CD14-positive monocyte (primary cell): ENCODE measurements around the gene THSD4. TPM values are rescaled to one million over a fixed set of nuclear protein-coding genes. Genes with fewer than 3 reads are reported as not detected.

ENCODE experiments used
- DNase-seq, 3 donors: peaks; one replicate each; pipeline ENCODE4 v3.0.0-alpha.2; 2011 to 2022
- H2AFZ ChIP-seq: 2 replicates; pipeline ENCODE4 v1.6.0; 2012; ENCODE audit warnings: mild to moderate bottlenecking, low read depth, low read length, inconsistent platforms; ENCODE audit not compliant: insufficient read depth, poor library complexity, severe bottlenecking
- H3K27ac ChIP-seq, 2 donors: 1 replicate in 1 of 2; 2 replicates in 1 of 2; pipeline ENCODE4 v1.5.1; 2012 to 2013; ENCODE audit warnings: low read length in 2 of 2, control low read depth in 1 of 2, inconsistent platforms in 1 of 2, low read depth in 1 of 2, mild to moderate bottlenecking in 1 of 2
- H3K27me3 ChIP-seq, 2 donors: one replicate each; pipeline versions ENCODE4 v1.6.0 to v1.6.1; 2011 to 2013; ENCODE audit warnings: low read length in 2 of 2; ENCODE audit not compliant: control insufficient read depth in 2 of 2, insufficient read depth in 2 of 2
- H3K36me3 ChIP-seq, 2 donors: replicated peaks in 1 of 2; 1 replicate in 1 of 2; 2 replicates in 1 of 2; pipeline versions ENCODE4 v1.5.1 to v1.6.1; 2012 to 2013; ENCODE audit warnings: low read length in 2 of 2, control low read depth in 1 of 2, inconsistent platforms in 1 of 2, mild to moderate bottlenecking in 1 of 2; ENCODE audit not compliant: insufficient read depth in 2 of 2, control insufficient read depth in 1 of 2
- H3K4me1 ChIP-seq, 2 donors: 1 replicate in 1 of 2; 2 replicates in 1 of 2; pipeline versions ENCODE4 v1.5.1 to v1.6.1; 2012 to 2013; ENCODE audit warnings: low read length in 2 of 2, control low read depth in 1 of 2, inconsistent platforms in 1 of 2, mild to moderate bottlenecking in 1 of 2, moderate library complexity in 1 of 2; ENCODE audit not compliant: insufficient read depth in 2 of 2, control insufficient read depth in 1 of 2
- H3K4me2 ChIP-seq: replicated peaks from 2 replicates; pipeline ENCODE3; 2012; ENCODE audit warnings: low read length, moderate library complexity, mild to moderate bottlenecking; ENCODE audit not compliant: poor library complexity, severe bottlenecking; ENCODE audit errors: extremely low read depth
- H3K4me3 ChIP-seq, 3 experiments: fragments of 200-600 bp in 1 of 3; sonication (generic) in 1 of 3; replicated peaks in 1 of 3; 1 replicate in 2 of 3; 2 replicates in 1 of 3; pipeline ENCODE4 v1.5.1; 2011 to 2013; ENCODE audit warnings: low read length in 3 of 3, mild to moderate bottlenecking in 3 of 3, control low read depth in 2 of 3, low read depth in 2 of 3, inconsistent platforms in 1 of 3, moderate library complexity in 1 of 3
- H3K79me2 ChIP-seq: 2 replicates; pipeline ENCODE4 v1.6.0; 2012; ENCODE audit warnings: mild to moderate bottlenecking, control low read depth, inconsistent platforms, low read length, moderate library complexity; ENCODE audit not compliant: insufficient read depth
- H3K9ac ChIP-seq: 2 replicates; pipeline ENCODE4 v1.6.0; 2017; ENCODE audit warnings: low read length, mild to moderate bottlenecking; ENCODE audit not compliant: insufficient read depth, poor library complexity, severe bottlenecking
- H3K9me3 ChIP-seq, 2 donors: replicated peaks in 1 of 2; 1 replicate in 1 of 2; 2 replicates in 1 of 2; pipeline versions ENCODE4 v1.5.1 to v1.6.1; 2012 to 2013; ENCODE audit warnings: low read length in 2 of 2, control low read depth in 1 of 2; ENCODE audit not compliant: control insufficient read depth in 1 of 2, insufficient read depth in 1 of 2
- H4K20me1 ChIP-seq: 2 replicates; pipeline ENCODE4 v1.6.0; 2012; ENCODE audit warnings: mild to moderate bottlenecking, low read length, control low read depth, moderate library complexity; ENCODE audit not compliant: insufficient read depth
- H3K27ac Mint-ChIP-seq, 7 donors: one replicate each; pipeline ENCODE4 v1.8.0; 2020; ENCODE audit warnings: mild to moderate bottlenecking in 7 of 7, mixed read lengths in 7 of 7, moderate library complexity in 6 of 7, inconsistent platforms in 2 of 7
- H3K27me3 Mint-ChIP-seq, 3 donors: one replicate each; pipeline ENCODE4 v1.8.0; 2021 to 2022; ENCODE audit warnings: low read depth in 3 of 3, mild to moderate bottlenecking in 3 of 3, mixed read lengths in 3 of 3, moderate library complexity in 3 of 3, inconsistent platforms in 1 of 3
- H3K36me3 Mint-ChIP-seq, 2 donors: one replicate each; pipeline ENCODE4 v1.8.0; 2020; ENCODE audit warnings: mixed read lengths in 2 of 2, inconsistent platforms in 1 of 2, mild to moderate bottlenecking in 1 of 2
- H3K4me1 Mint-ChIP-seq: one replicate; pipeline ENCODE4 v1.8.0; 2020; ENCODE audit warnings: mild to moderate bottlenecking, mixed read lengths
- H3K4me3 Mint-ChIP-seq, 2 donors: one replicate each; pipeline ENCODE4 v1.8.0; 2020; ENCODE audit warnings: mild to moderate bottlenecking in 2 of 2, mixed read lengths in 2 of 2, moderate library complexity in 1 of 2
- H3K9me3 Mint-ChIP-seq, 7 donors: one replicate each; pipeline ENCODE4 v1.8.0; 2020 to 2022; ENCODE audit warnings: mixed read lengths in 7 of 7, mild to moderate bottlenecking in 6 of 7, moderate library complexity in 6 of 7, inconsistent platforms in 2 of 7
- WGBS: methylation state at CpG from one replicate; pipeline ENCODE4 v1.1.5; 2013; ENCODE audit warnings: missing lambda C conversion rate; ENCODE audit not compliant: insufficient coverage; 5-methylcytosine and 5-hydroxymethylcytosine counted together
- intact Hi-C, 2 donors: fragments of 100-400 bp; cut with micrococcal nuclease; formaldehyde crosslinking; loops; one replicate each; pipeline versions ENCODE4 v1.15.0 to v1.15.1; 2023
- polyA plus RNA-seq, 3 donors: library from polyadenylated mRNA; depleted of rRNA in 1 of 3; unstranded in 2 of 3; stranded (reverse) in 1 of 3; fragments of 300-500 nt in 2 of 3; fragments of >200 nt in 1 of 3; fragmentation: Illumina TruSeq in 2 of 3; gene quantifications; 1 replicate in 2 of 3; 2 replicates in 1 of 3; pipeline ENCODE4 v1.2.3, GENCODE V29; 2012 to 2021
- TF ChIP-seq, protein P1 (sequence below): fragments of 200-600 bp; IDR thresholded peaks from one replicate; pipeline ENCODE4 v1.8.0; 2022; ENCODE audit warnings: antibody characterized with exemption, mild to moderate bottlenecking

Gene THSD4
- polyA plus RNA-seq, 3 donors = not detected

DNA sequence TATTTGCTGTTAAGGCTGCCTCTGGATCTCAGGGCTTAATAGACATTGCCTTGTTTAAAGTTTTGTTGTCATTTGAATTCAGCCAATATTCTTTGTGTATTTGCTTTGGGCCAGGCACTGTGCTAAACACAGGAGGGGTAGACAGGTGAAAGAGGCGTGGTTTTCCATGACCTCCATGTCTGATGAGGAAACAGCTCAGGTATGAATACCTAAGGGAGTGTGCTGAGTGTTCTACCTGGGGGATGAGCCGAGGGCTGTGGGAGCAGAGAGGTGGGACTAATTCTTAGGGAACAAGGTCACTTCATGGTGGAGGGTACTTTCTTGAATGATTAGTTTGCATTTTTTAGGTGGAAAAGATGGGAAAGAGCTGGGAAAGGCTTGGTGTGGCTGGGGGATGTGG, 108.2 kb downstream of the THSD4 start:
- H3K4me1 Mint-ChIP-seq = no peaks in the 10 kb centered on the region
- Histone ChIP-seq H3K27ac (no peak overlapping the region), H3K9ac (no peak overlapping the region), H3K79me2 (no peaks in the 10 kb centered on the region), H3K27me3 (no peaks in the 10 kb centered on the region), H3K36me3 (no peaks in the 10 kb centered on the region), H2AFZ (no peak overlapping the region), H3K4me3 (no peak overlapping the region), H4K20me1 (no peaks in the 10 kb centered on the region), H3K9me3 (no peaks in the 10 kb centered on the region), H3K4me2 (no peak overlapping the region), H3K4me1 (no peaks in the 10 kb centered on the region)
- H3K36me3 Mint-ChIP-seq = no peaks in the 10 kb centered on the region
- H3K4me3 Mint-ChIP-seq = no peak overlapping the region
- H3K9me3 Mint-ChIP-seq = peaks cover 0 to 5% (median 2%) of the 10 kb centered on the region in 7 donors
- peaks cover 4 to 7% (median 7%) of the 10 kb centered on the region in 3 donors for H3K27me3 Mint-ChIP-seq
- H3K27ac Mint-ChIP-seq = no peak overlapping the region
- 86% methylated on average over 2 of the region's 2 CpGs for WGBS
- TF ChIP-seq, protein P1, sequence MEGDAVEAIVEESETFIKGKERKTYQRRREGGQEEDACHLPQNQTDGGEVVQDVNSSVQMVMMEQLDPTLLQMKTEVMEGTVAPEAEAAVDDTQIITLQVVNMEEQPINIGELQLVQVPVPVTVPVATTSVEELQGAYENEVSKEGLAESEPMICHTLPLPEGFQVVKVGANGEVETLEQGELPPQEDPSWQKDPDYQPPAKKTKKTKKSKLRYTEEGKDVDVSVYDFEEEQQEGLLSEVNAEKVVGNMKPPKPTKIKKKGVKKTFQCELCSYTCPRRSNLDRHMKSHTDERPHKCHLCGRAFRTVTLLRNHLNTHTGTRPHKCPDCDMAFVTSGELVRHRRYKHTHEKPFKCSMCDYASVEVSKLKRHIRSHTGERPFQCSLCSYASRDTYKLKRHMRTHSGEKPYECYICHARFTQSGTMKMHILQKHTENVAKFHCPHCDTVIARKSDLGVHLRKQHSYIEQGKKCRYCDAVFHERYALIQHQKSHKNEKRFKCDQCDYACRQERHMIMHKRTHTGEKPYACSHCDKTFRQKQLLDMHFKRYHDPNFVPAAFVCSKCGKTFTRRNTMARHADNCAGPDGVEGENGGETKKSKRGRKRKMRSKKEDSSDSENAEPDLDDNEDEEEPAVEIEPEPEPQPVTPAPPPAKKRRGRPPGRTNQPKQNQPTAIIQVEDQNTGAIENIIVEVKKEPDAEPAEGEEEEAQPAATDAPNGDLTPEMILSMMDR = no peak
- intact Hi-C loops = no loop called here
- no peak for DNase-seq

DNA sequence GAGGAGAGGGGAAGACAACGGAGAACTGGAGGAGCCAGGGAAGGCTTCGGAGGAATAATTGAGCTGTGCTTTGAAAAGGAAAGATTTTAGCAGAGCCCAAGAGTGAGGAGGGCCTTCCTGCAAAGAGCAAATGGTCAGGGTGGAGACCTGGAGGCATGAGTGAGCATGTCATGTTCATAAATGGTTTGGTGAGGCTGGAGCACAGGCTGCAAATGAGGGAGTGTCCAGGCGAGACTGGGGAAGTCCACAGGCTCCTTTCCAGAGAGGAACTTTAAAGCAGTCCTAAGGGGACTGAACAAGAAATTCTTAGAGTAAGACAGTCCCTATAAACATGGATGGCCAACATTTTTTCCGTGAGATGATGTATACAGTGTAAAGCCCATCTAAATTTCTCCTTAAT, 108.8 kb downstream of the THSD4 start:
- Histone ChIP-seq H3K27ac (no peak overlapping the region), H3K9ac (no peak overlapping the region), H4K20me1 (no peaks in the 10 kb centered on the region), H3K36me3 (no peaks in the 10 kb centered on the region), H3K9me3 (no peaks in the 10 kb centered on the region), H2AFZ (no peak overlapping the region), H3K27me3 (no peaks in the 10 kb centered on the region), H3K4me2 (no peak overlapping the region), H3K4me3 (no peak overlapping the region), H3K79me2 (no peaks in the 10 kb centered on the region), H3K4me1 (no peaks in the 10 kb centered on the region)
- no peak overlapping the region for H3K4me3 Mint-ChIP-seq
- intact Hi-C loops = no loop called here
- TF ChIP-seq, protein P1 = no peak
- 94% methylated on average over 3 of the region's 4 CpGs for WGBS
- no peak overlapping the region for H3K27ac Mint-ChIP-seq
- H3K36me3 Mint-ChIP-seq = no peaks in the 10 kb centered on the region
- peaks cover 4 to 8% (median 7%) of the 10 kb centered on the region in 3 donors for H3K27me3 Mint-ChIP-seq
- no peak for DNase-seq
- H3K9me3 Mint-ChIP-seq = peaks cover 0 to 5% (median 2%) of the 10 kb centered on the region in 7 donors
- H3K4me1 Mint-ChIP-seq = no peaks in the 10 kb centered on the region
